HG03280 (cell line): ENCODE results near the gene ENTPD8.

Experiments used
- ATAC-seq: cut with Tn5 transposase; IDR thresholded peaks from one replicate; pipeline ENCODE4 v1.9.1; 2021; ENCODE audit warnings: mild to moderate bottlenecking, moderate library complexity; ENCODE audit not compliant: unreplicated experiment

The ENTPD8 gene

DNA sequence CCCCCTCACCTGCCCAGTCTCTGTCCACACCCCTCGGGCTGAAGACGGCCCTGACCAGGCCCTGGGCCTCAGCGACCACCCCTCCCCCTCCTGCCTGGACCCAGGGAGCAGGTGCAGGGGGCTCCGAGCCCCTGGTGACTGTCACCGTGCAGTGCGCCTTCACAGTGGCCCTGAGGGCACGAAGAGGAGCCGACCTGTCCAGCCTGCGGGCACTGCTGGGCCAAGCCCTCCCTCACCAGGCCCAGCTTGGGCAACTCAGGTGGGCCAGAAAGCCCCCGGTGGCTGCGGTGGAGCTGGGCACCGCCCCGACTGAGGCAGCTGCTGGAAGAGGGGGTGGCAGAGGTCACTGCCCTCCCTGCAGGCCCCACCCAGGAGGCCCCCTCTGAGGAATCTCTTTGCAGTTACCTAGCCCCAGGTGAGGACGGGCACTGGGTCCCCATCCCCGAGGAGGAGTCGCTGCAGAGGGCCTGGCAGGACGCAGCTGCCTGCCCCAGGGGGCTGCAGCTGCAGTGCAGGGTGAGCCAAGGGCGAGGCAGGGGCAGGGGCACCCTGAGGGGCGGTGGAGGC is 7.7 kb downstream of the ENTPD8 start:
- ATAC-seq, result no peak

DNA sequence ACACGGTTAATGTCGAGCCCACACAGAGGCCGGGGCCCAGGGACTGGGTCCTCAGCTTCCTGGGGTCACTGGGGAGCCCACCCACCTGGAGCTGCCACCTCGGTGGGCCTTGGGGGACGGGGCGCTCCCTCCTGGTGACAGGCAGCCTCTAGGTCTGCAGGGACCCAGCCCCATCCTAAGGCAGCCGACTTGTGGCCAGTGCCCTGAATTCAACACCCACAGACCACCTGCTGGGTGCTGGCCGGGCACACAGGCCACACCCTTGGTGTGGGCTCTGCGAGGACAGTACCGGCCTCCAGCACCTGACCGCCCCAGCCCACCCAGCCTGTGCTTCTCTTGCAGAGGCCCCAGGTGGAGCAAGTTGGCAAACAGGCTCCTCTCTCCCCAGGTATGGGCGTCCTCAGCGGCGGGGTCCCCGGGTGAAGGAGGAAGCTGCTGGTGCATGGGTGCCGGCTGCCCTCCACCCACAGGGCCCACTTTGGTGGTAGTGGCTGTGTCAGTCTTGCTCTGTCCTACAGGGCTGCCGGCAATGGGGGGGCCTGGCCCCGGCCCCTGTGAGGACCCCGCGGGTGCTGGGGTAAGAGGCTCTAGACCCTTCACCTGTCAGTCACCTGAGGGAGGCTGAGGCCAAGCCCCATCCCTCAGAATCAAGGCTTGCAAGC is 8.3 kb downstream of the ENTPD8 start:
- ATAC-seq, result no peak

DNA sequence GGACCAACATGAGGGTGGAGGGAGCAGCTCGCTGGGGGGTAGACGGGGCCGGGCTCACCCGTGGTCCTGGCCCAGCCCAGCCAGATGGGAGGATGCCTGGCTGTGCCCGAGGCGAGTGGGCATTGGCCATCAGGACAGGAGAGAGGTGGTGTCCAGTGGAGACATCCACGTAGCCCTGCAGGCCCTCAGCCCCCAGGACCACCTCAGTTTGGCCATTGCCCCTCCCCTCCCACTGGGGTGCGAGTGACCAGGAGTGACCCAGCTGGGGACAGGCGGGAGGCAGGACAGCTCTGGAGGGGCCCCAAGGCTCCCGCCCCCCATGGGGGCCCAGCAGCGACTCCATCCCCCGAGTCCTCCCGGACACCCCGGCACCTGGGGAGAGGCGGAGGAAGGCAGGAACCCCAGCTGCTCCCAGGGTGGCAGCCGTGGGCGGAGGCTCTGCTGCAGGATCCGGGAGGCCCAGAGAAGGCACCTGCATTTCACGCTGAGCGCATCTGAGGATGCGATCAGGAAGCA is 9.7 kb downstream of the ENTPD8 start:
- ATAC-seq, result no peak

DNA sequence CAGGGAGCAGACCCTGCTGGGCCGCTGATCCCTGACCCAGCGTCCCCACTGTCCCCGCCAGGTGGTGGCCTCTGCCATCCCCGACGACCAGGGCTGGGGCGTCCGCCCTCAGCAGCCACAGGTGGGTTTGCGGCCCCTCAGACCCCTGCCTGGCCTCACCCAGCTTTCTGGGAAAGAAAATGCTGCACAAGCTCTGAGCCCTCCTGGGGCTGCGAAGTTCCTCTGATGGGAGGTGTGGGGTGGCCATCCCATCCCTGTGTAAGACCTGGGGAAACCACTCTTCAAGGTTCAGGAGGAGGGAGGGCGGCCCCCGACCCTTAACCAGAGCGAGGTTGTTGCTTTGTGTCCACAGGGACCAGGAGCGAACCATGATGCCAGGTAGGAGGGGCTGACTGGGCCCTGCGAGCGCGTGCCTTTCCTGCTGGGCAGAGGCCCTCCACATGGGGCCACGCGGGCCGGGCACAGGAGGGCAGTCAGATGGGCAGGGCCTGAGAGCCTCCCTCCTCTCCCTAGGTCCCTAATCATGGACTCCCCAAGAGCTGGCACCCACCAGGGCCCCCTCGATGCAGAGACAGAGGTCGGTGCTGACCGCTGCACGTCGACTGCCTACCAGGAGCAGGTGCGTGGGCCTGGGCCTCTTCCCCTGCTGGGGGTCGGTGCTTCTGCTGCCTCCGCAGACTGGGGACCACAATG is 10.3 kb downstream of the ENTPD8 start:
- no peak for ATAC-seq

DNA sequence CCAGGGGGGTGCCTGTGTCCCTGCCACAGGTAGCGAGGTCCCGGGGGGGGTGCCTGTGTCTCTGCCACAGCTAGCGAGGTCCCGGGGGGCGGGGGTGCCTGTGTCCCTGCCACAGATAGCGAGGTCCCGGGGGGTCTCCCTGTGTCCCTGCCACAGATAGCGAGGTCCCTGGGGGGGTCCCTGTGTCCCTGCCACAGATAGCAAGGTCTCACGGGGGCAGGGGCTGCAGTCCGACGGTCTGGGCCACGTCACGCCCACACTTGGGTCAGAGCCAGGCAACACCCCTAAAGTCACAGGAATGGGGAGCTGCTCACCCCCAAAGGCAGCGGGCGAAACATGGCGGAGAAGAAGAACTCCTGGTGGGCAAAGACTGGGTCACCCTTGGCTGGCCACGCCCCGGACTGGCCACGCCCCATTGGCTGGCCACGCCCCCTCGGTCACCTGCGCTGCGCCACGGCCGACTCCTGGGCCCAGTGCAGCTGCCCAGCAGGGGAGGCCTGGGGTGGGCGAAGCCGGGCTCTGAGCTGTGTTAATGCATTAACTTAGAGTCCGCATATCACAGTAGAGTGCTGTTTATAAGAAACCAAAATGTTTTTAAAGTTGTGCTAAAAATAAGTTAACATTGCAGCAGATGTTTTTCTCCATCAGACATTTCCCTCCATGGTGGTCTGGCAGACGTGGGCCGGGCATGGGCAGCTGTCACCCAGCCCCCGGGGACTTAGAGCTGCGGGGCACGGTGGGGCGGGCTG is 11.0 kb downstream of the ENTPD8 start:
- ATAC-seq, result no peak

DNA sequence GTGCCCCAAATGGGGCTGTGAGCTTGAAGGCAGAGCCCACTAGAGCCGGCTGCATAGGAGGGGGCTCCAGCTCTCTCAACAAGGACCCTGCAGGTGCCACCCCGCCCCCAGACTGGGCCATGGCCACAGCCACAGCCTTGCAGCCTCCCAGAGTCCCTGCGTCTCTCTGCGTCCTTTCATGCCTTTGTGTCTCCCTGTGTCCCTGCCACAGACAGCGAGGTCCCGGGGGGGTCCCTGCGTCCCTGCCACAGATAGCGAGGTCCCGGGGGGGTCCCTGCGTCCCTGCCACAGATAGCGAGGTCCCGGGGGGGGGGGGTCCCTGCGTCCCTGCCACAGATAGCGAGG is 11.6 kb downstream of the ENTPD8 start:
- no peak for ATAC-seq

DNA sequence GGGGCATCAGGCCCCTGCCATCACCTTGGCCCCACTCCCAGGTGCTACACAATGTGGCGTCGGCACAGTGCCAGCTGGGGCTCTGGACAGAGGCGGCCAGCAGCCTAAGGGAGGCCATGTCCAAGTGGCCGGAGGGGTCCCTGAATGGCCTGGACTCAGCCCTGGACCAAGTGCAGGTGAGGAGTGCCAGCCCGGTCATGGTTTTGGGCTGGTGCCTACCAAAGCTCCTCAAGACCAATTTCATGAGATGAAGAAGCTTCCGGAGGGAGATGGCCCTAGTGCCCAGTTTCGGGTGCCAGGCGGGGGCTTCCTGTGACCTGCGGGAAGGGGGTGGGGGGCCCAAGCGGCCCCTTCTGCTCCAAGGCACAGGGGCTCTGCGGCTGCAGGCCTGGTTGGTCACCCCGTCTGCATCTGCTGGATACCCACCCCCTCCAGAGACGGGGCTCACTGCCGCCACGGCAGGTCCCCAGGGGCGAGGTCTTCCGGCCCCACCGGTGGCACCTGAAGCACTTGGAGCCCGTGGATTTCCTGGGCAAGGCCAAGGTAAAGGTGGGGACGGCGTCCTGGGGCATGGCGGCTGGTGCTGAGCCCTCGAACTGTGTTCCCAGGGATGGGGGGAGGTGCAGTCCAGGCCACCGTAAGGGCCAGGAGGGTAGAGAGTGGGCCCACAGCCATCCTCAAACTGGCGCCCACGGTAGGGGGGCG is 12.2 kb downstream of the ENTPD8 start:
- no peak for ATAC-seq

DNA sequence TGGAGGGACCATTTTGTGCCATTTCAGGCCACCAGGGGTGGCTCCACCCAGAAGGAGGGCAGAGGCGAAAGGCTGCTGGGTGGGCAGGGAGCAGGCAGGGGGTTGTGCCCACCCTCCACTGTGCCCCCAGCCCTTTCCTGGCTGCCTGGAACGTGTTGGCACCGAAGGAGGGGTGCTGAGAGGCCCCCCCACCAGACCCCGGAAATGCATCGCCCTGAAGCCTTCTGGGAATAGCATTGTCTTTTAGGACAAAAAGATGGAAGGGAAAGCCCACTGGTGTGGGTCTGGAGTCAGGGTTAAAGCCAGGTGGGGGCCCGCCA is 12.9 kb downstream of the ENTPD8 start:
- ATAC-seq, result no peak

DNA sequence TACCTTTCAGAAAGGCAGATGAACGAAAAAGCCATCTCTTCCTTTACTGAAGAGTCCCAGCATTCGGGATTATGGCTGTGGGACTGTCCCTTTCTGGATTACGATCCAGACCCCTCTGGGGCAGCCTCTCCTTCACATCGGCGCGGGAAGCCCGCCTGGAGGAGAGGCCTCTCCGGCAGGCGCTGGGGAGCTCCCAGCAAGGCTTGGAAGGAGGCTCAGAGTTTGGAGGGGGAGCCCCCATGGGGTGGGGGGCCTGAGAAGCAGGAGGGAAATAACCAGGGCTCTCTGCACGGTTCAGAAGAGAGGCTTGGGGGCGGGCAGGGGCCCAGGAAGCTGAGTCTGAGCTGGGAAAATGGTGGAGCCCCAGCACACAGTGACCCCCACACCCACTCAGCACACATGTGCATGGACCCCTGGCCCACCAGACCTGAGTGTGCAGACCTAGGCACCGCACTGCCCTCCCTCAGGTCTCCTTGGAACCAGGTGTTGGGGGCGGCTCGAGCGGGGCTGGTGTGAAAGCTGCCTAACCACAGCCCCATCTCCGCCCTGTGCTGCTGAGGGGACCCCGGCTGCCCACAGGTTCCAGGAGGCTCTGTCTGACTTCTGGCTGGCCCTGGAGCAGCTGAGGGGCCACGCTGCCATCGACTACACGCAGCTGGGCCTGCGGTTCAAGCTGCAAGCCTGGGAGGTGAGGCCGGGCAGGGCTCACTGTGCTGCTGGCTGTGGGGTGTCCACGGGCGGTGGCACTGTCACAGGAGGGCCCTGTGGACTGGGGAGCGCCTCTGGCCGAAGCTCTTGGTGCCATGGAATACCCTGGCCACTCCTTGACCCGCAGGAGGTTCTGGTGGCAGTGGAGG is 13.5 kb downstream of the ENTPD8 start:
- no peak for ATAC-seq

DNA sequence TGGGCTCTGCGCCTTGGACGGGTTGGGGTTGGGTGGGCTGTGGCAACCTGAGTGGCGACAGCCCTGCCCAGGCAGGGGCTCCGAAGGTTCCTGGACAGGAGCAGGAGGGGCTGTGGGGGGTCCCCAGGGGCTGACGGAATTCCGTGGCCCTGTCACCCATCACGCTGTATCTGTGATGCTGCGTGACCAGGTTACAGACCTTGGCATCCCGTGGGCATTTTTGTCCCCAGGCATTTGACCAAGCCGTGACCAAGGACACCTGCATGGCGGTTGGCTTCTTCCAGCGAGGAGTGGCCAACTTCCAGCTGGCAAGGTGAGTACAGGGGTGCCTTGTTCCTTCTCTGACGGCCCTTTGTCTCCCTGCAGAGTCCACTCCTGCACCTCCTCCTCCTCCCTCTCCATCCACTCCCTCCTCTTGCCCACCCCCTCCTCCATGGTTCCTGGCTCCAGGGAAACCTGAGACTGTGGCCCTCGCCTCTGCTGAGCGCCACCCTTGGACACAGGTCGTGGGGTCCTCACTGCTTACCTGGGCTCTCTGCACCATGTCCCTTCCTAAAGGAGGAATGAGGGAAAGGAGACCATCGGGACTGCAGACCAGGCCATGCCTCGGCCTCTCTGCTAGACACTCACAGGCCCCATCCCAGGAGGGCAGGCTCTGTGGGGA is 15.0 kb downstream of the ENTPD8 start:
- no peak for ATAC-seq

DNA sequence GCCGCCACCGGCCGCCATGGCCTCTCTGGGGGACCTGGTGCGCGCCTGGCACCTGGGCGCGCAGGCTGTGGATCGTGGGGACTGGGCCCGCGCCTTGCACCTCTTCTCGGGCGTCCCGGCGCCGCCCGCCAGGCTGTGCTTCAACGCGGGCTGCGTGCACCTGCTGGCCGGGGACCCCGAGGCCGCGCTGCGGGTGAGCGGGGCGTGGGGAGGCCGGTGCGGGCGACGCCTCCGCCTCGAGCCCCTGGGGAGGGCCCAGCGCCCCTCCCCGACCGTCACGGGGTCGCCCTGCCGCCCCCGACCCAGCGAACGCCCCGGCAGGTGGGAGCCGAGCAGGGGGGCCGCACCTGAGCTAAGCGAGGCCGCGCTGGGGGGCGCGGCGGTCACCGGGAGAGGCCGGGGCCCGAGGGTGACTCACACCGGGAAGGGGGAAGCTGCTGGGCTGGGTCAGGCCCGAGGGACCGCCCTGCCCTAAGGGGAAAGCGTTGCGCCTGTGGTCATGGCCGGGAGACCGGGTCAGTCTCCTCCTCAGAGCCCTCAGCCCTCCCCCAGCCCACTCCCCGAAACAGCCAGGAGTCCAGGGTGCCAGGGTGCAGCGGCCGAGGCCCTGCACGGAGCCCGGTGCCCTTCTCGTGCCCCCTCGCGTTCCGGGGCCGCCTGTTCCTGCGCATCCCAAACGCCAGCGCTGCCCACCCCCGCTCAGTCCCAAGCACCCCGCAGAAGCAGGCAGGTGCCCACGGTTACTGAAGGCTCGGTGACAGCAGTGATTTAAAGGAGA is 17.5 kb downstream of the ENTPD8 start:
- peak; percentile 29 for ATAC-seq

DNA sequence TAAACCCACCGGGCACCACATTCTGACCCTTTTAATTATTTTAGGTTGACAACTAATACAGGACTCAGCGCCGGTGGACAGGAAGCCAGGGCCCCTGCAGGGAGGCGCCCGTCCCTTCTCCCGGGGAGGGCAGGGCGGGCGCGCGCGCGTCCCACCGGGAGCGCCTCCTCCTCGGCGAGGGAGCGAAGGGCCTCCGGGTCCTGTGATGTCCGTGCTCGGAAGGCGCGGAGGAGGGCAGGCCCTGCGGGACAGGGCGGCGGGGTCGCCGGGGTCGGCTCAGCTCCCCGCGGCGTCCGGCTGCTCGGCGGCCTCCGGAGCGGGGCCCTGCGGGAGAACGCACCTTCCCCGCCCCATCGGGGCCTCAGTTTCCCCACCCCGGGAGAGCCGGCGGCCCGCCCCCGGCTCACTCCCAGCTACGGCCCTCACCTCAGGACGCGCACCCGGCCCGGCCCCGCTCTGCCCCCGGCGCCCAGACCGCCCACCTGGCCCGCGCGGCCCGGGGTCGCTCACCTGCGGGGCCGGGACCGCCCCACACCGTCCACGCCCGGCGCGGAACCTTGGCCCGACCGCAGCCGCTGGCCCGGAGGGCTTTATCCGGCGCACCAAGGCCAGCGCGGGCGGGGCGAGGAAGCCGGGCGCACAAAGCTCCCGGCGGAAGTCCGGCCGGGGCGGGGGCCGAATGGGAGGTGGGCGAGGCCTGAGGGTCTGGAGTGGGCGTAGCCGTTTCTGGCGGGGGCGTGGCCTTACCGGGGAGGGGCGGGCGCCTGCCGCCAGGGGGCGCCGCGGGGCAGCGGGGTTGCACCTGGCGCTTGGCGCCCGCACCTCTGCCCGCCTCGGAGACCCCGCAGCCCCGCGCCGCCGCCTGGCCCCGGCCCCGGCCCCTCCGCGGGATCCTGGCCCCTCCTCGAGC is 18.3 kb downstream of the ENTPD8 start, which contains the start of the genes EXD3 and NOXA1:
EXD3 (minus strand) TSS at position 559 of the 910 bp plus-strand sequence. CDS start 27,805 bp downstream, outside the sequence.
NOXA1 (plus strand) TSS at position 790 of the 910 bp plus-strand sequence. CDS start 137 bp downstream, outside the sequence.
- peak; percentile 89 for ATAC-seq

DNA sequence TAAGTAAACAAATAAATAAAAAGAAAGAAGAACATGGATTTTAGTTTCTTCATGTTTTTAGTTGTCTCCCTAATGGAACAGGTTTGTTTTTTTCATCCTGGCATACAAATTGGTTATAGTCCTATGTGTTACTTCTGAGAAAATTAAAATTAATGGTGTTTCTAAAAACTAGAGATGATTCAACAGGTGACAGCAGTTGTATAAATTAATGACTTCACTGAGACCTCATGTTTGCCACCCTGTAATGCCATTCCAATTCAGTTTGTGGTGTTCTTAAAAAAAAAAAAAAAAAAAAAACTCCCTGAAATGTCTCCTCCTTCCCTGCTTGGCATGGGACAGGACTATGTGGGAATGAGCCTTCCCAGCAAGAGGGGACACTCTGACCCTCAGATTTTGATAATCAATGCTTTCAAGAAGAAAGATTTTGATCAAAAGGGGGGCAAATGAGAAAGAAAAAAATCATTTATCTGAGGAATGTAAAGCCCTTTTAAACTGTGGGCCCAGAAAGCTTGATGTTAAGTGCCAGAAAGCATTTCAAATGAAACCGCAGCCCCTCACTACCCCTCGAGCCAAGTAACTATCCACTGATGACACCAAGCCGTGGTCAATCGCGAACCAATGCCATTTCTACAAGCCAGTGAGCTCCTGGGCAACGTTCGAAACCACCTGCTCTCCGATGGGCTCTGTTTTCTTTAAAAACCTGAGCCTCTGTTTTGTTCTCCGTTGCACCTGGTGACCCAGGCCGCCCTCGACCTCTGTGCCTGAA is 19.1 kb downstream of the ENTPD8 start:
- ATAC-seq, result no peak

DNA sequence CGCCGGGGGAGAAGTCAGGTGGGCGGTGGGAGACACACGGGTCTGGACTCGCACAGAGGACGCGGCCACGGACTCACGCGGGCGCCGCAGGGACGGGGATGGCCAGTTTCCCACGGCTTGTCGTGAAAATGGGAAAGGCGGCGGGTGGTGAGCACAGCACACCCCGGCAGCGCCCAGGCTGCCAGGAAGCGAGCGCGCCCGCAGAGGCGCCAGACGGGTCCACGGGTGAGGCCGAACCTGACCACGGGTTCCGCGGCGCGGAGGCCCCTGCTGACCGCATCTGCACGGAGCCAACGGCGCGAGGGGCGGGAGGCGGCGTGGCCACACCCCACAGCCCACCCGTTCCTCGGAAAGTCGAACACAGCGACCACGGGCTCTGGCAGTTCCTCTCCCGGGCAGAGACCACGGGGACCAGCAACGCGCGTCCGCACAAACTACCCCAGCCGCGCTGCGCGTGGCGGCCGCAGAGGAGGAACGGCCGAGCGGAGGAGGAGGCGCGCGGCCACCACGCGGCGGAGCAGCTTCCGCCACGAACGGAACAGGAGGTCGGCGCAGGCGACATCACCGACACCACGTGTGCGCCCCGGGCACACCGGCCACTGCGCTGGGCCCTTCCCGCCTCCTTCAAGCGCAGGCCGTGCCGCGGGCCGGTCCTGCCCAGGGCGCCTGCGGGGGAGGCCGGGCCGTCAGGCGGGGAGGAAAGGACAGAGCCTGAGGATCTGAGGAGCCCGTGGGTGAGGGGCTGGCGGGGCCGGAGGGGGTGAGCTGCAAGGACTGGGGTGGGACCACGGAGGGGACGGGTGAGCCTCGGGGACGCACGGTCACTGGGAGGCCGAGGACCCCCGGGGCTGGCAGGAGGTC is 23.8 kb downstream of the ENTPD8 start:
- ATAC-seq, result no peak

DNA sequence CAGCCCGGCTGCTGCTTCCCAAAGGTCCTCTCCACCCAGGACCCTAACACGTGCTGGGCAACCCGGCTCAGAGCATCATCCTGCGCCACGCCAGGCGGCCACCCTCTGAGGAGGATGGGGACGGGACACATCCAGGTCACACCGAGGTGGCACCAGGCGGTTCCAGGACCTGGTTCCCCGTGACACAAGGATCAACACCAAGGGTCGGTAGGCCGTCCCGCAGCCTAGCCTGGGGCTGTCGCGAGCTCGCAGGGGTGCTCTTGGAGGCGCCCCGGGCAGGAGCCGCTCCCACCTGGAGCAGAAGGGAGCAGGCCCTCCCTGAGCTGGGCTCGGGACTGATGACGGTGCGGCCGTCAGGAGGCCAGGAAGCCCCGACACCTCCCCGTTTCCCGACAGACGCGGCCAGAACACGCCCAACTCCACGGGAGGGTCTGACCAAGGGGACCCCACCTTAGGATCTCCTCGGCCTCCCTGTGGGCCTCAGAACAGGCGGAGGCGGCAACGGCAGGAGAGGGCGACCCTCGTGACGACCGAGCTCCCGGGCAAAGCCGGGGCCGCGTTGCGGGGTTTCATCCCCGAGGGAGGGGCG is 24.5 kb downstream of the ENTPD8 start:
- no peak for ATAC-seq
